OCI-LY3 (cell line): ENCODE results near the gene HAS3.

Experiments used
- EZH2phosphoT487 ChIP-seq: fragments of 200-600 bp; shearing (Covaris generic); IDR thresholded peaks from 2 replicates; pipeline ENCODE4 v1.6.1; 2018; ENCODE audit warnings: antibody characterized with exemption, mixed run types, low read depth
- TF ChIP-seq, protein P1 (sequence below): fragments of 200-600, 300-600 bp; sonication (generic); IDR thresholded peaks from 2 replicates; pipeline ENCODE4 v1.5.1; 2014; ENCODE audit warnings: antibody characterized with exemption, low read length, low read depth

- TF ChIP-seq, protein P1, sequence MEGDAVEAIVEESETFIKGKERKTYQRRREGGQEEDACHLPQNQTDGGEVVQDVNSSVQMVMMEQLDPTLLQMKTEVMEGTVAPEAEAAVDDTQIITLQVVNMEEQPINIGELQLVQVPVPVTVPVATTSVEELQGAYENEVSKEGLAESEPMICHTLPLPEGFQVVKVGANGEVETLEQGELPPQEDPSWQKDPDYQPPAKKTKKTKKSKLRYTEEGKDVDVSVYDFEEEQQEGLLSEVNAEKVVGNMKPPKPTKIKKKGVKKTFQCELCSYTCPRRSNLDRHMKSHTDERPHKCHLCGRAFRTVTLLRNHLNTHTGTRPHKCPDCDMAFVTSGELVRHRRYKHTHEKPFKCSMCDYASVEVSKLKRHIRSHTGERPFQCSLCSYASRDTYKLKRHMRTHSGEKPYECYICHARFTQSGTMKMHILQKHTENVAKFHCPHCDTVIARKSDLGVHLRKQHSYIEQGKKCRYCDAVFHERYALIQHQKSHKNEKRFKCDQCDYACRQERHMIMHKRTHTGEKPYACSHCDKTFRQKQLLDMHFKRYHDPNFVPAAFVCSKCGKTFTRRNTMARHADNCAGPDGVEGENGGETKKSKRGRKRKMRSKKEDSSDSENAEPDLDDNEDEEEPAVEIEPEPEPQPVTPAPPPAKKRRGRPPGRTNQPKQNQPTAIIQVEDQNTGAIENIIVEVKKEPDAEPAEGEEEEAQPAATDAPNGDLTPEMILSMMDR: no peak
- no peak for TF ChIP-seq EZH2phosphoT487
These were observed 22.6 kb downstream of the HAS3 start for GRCh38 chr16:69127966-69128510.
